Sigmoid colon (tissue), 7 donors: Measurements from ENCODE around the gene AMBN. TPM values are rescaled to one million over a fixed set of nuclear protein-coding genes. Genes with fewer than 3 reads are reported as not detected.

ENCODE experiments used
- DNase-seq: peaks from one replicate; pipeline ENCODE4 v3.0.0-alpha.2; 2019
- H3K27ac ChIP-seq, 4 donors: fragments of 200-600 bp; sonication (generic); one replicate each; pipeline ENCODE4 v1.5.1; 2016 to 2019; ENCODE audit warnings: mild to moderate bottlenecking in 1 of 4
- H3K27me3 ChIP-seq, 3 donors: fragments of 200-600 bp; sonication (generic); one replicate each; pipeline ENCODE4 v1.5.1; 2019; ENCODE audit warnings: mild to moderate bottlenecking in 1 of 3
- H3K36me3 ChIP-seq, 4 donors: fragments of 200-600 bp; sonication (generic); one replicate each; pipeline ENCODE4 v1.5.1; 2016 to 2019
- H3K4me1 ChIP-seq, 4 donors: fragments of 200-600 bp; sonication (generic); one replicate each; pipeline ENCODE4 v1.5.1; 2017 to 2019
- H3K4me3 ChIP-seq, 4 donors: fragments of 200-600 bp; sonication (generic); one replicate each; pipeline ENCODE4 v1.5.1; 2017 to 2019; ENCODE audit warnings: mild to moderate bottlenecking in 2 of 4, moderate library complexity in 1 of 4
- H3K9me3 ChIP-seq, 4 donors: fragments of 200-600 bp in 3 of 4; sonication (generic) in 3 of 4; one replicate each; pipeline versions ENCODE4 v1.5.1 to v1.6.1; 2013 to 2019
- CTCF ChIP-seq, 4 experiments: fragments of 450-650 bp in 3 of 4; fragments of 200-600 bp in 1 of 4; IDR thresholded peaks; one replicate each; pipeline ENCODE4 v1.5.1; 2016 to 2019; ENCODE audit warnings: antibody characterized with exemption in 4 of 4, mild to moderate bottlenecking in 3 of 4, moderate library complexity in 2 of 4
- EP300 ChIP-seq, 4 donors: sonication (generic); formaldehyde crosslinking; IDR thresholded peaks; one replicate each; pipeline ENCODE4 v1.6.1; 2017; ENCODE audit warnings: antibody characterized with exemption in 4 of 4
- POLR2A ChIP-seq, 2 donors: fragments of 450-650 bp; IDR thresholded peaks; one replicate each; pipeline ENCODE4 v1.6.1; 2016; ENCODE audit warnings: antibody characterized with exemption in 2 of 2, mild to moderate bottlenecking in 2 of 2, moderate library complexity in 2 of 2
- POLR2AphosphoS5 ChIP-seq, 4 donors: sonication (generic); formaldehyde crosslinking; IDR thresholded peaks; one replicate each; pipeline ENCODE4 v1.6.1; 2017; ENCODE audit warnings: antibody characterized with exemption in 4 of 4
- WGBS, 2 donors: extraction: QIAGEN DNeasy Blood & Tissue Kit; methylation state at CpG; one replicate each; pipeline ENCODE4 v1.1.7; 2013; 5-methylcytosine and 5-hydroxymethylcytosine counted together
- intact Hi-C: fragments of 100-400 bp; cut with DNase I; formaldehyde crosslinking; loops from one replicate; pipeline ENCODE4 v1.15.1; 2023
- polyA plus RNA-seq, 3 donors: library from polyadenylated mRNA; stranded (reverse); fragments of 200-250 nt; gene quantifications; one replicate each; pipeline ENCODE4 v1.2.3, GENCODE V29; 2013
- total RNA-seq, 4 donors: library from RNA; depleted of rRNA; stranded (reverse); fragments of >200 nt; gene quantifications; one replicate each; pipeline ENCODE4 v1.1.0, GENCODE V29; 2016
- donor health status: healthy with polysubstance abuse.
- donor health status: Bipolar disorder and iron deficiency.
- donor health status: healthy.

AMBN gene
- total and polyA plus RNA-seq, 7 donors: not detected

- WGBS, 2 donors: 92 to 94% methylated on average over 3 of the region's 3 CpGs
- Histone ChIP-seq H3K36me3 (no peaks in the 10 kb centered on the region), H3K27me3 (no peaks in the 10 kb centered on the region), H3K4me1 (no peaks in the 10 kb centered on the region), H3K9me3 (no peaks in the 10 kb centered on the region), H3K27ac (no peak overlapping the region), H3K4me3 (no peak overlapping the region)
- no peak for TF ChIP-seq POLR2A (IDR thresholded peaks at IDR 0.05)
- TF ChIP-seq EP300 (IDR thresholded peaks at IDR 0.05): no peak
- TF ChIP-seq POLR2AphosphoS5 (IDR thresholded peaks at IDR 0.05): no peak
- no peak for TF ChIP-seq CTCF (IDR thresholded peaks at IDR 0.05)
- intact Hi-C loops: no loop called here
- no peak for DNase-seq
Observed at GRCh38 chr4:70607334-70607853, 15.3 kb downstream of the AMBN start.

- TF ChIP-seq POLR2A (IDR thresholded peaks at IDR 0.05) (no peak), POLR2AphosphoS5 (IDR thresholded peaks at IDR 0.05) (no peak), EP300 (IDR thresholded peaks at IDR 0.05) (no peak), CTCF (IDR thresholded peaks at IDR 0.05) (no peak)
- Histone ChIP-seq H3K36me3 (no peaks in the 10 kb centered on the region), H3K4me1 (no peaks in the 10 kb centered on the region), H3K9me3 (no peaks in the 10 kb centered on the region), H3K27me3 (no peaks in the 10 kb centered on the region), H3K4me3 (no peak overlapping the region), H3K27ac (no peak overlapping the region)
- WGBS, 2 donors: 82 to 83% methylated on average over 2 of the region's 2 CpGs
- intact Hi-C loops: no loop called here
- DNase-seq: no peak
Observed at GRCh38 chr4:70608324-70608723, 16.3 kb downstream of the AMBN start.

- Histone ChIP-seq H3K4me1 (no peaks in the 10 kb centered on the region), H3K27ac (peak overlapping the region in 1 of 4 donors; percentile 18), H3K27me3 (no peaks in the 10 kb centered on the region), H3K36me3 (no peaks in the 10 kb centered on the region), H3K4me3 (peak overlapping the region in 1 of 4 donors; percentile 4), H3K9me3 (no peaks in the 10 kb centered on the region)
- 15 to 18% methylated on average over 9 of the region's 9 CpGs for WGBS, 2 donors
- intact Hi-C loops: no loop called here
- no peak for DNase-seq
- TF ChIP-seq EP300 (IDR thresholded peaks at IDR 0.05) (no peak), POLR2A (IDR thresholded peaks at IDR 0.05) (no peak), POLR2AphosphoS5 (IDR thresholded peaks at IDR 0.05) (no peak), CTCF (IDR thresholded peaks at IDR 0.05) (no peak)
Observed at GRCh38 chr4:70613306-70614183, 21.5 kb downstream of the AMBN start.

DNA sequence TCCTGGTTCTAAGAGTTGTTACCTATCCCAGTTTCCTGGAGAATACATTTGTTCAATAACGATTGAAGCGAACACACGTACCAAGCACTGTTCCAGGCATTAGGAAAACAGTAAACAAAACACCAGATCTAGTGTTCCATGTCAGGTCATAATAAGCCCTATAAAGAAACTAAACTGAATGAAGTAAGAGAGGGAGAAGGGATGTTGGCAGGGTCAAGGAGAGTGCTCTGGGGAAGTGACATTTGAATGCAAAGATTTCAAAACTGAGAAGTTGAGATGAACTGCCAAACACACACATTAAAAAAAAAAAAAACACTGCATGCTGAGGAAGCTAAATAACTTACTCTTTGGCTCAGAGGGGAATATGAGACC lies 22.1 kb downstream of the AMBN start:
- no peak for DNase-seq
- H3K36me3 ChIP-seq: no peaks in the 10 kb centered on the region
- H3K27ac ChIP-seq: no peak overlapping the region
- intact Hi-C loops: no loop called here
- H3K4me1 ChIP-seq: no peaks in the 10 kb centered on the region
- TF ChIP-seq CTCF (IDR thresholded peaks at IDR 0.05) (no peak), POLR2A (IDR thresholded peaks at IDR 0.05) (no peak), POLR2AphosphoS5 (IDR thresholded peaks at IDR 0.05) (no peak), EP300 (IDR thresholded peaks at IDR 0.05) (no peak)
- no peaks in the 10 kb centered on the region for H3K9me3 ChIP-seq
- WGBS, 2 donors: 48 to 61% methylated on average over 3 of the region's 3 CpGs
- no peak overlapping the region for H3K4me3 ChIP-seq
- no peaks in the 10 kb centered on the region for H3K27me3 ChIP-seq
